ENCODE measurements around the gene HDAC4. TPM values are rescaled to one million over a fixed set of nuclear protein-coding genes. Genes with fewer than 3 reads are reported as not detected.

The HDAC4 gene
- total and polyA plus RNA-seq, 12 donors = 3.7 to 40.0 (median 25.5) TPM

DNA sequence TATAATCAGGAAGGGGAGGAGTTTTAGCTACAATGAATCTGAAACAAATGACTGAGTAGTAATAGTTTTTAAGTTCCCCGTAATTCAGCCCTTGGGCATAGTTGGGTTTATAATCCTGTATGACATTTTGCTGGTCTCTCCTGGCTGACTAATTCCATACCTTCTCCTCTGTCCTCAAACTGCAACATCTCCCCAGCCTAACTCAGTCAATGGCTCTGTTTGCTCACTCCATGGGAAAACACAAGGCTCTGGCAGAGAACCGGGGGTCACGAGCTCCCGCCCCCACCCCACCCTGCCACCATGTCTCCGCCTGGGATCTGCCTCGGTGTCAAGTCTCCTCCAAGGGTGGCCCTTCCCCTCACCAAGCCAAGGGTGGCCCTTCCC is 168.6 kb downstream of the HDAC4 start:
- Histone ChIP-seq H3K27ac (no peak overlapping the region), H3K4me3 (no peak overlapping the region), H3K36me3 (no peaks in the 10 kb centered on the region), H3K4me1 (peaks cover 8 to 86% (median 33%) of the 10 kb centered on the region in 9 donors), H3K9me3 (no peaks in the 10 kb centered on the region), H3K27me3 (no peaks in the 10 kb centered on the region)
- ATAC-seq (no peak), DNase-seq (no peak)
- intact Hi-C loops (cut with DNase I) = no loop called here
- TF ChIP-seq, protein P1, sequence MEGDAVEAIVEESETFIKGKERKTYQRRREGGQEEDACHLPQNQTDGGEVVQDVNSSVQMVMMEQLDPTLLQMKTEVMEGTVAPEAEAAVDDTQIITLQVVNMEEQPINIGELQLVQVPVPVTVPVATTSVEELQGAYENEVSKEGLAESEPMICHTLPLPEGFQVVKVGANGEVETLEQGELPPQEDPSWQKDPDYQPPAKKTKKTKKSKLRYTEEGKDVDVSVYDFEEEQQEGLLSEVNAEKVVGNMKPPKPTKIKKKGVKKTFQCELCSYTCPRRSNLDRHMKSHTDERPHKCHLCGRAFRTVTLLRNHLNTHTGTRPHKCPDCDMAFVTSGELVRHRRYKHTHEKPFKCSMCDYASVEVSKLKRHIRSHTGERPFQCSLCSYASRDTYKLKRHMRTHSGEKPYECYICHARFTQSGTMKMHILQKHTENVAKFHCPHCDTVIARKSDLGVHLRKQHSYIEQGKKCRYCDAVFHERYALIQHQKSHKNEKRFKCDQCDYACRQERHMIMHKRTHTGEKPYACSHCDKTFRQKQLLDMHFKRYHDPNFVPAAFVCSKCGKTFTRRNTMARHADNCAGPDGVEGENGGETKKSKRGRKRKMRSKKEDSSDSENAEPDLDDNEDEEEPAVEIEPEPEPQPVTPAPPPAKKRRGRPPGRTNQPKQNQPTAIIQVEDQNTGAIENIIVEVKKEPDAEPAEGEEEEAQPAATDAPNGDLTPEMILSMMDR (IDR thresholded peaks at IDR 0.05) = no peak
- WGBS, 2 donors = 94 to 95% methylated on average over 6 of the region's 6 CpGs

DNA sequence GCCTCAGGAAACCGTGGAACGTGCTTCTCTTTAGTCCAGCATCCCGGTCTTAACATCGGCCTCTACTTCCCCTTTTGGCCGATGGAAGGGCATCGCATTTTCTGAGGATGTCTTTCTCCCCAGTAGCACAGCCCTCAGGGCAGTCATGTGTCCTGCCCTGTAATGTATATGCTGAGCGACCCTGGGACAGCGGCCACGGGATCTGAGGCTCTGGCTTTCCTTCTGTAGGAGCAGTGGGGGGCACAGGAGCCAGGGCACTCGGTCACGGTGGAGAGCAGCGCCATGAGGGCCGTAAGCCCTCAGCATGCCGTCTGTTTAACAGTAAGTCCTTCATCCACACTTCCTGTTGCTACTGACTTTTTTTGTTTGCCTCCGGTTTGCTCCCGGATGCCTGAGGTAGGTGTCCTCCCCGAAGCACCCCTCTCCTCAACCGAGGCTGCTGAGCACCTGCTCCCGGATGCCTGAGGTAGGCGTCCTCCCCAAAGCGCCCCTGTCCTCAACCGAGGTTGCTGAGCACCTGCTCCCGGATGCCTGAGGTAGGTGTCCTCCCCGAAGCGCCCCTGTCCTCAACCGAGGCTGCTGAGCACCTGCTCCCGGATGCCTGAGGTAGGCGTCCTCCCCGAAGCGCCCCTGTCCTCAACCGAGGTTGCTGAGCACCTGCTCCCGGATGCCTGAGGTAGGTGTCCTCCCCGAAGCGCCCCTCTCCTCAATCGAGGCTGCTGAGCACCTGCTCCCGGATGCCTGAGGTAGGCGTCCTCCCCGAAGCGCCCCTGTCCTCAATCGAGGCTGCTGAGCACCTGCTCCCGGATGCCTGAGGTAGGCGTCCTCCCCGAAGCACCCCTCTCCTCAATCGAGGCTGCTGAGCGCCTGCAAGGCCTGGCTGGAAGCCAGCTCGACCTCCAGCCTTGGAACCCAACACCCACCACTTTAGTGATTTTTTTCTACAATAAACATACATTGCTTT is 169.3 kb downstream of the HDAC4 start:
- peaks cover 9 to 86% (median 40%) of the 10 kb centered on the region in 9 donors for H3K4me1 ChIP-seq
- TF ChIP-seq, protein P1 (IDR thresholded peaks at IDR 0.05) = no peak
- H3K4me3 ChIP-seq = no peak overlapping the region
- no peak for DNase-seq
- H3K27me3 ChIP-seq = no peaks in the 10 kb centered on the region
- H3K9me3 ChIP-seq = no peaks in the 10 kb centered on the region
- WGBS, 2 donors = 82 to 86% methylated on average over 33 to 46 of the region's 46 CpGs
- intact Hi-C loops (cut with DNase I) = no loop called here
- H3K36me3 ChIP-seq = no peaks in the 10 kb centered on the region
- ATAC-seq = no peak
- H3K27ac ChIP-seq = peak overlapping the region in 1 of 10 donors; percentile 57

DNA sequence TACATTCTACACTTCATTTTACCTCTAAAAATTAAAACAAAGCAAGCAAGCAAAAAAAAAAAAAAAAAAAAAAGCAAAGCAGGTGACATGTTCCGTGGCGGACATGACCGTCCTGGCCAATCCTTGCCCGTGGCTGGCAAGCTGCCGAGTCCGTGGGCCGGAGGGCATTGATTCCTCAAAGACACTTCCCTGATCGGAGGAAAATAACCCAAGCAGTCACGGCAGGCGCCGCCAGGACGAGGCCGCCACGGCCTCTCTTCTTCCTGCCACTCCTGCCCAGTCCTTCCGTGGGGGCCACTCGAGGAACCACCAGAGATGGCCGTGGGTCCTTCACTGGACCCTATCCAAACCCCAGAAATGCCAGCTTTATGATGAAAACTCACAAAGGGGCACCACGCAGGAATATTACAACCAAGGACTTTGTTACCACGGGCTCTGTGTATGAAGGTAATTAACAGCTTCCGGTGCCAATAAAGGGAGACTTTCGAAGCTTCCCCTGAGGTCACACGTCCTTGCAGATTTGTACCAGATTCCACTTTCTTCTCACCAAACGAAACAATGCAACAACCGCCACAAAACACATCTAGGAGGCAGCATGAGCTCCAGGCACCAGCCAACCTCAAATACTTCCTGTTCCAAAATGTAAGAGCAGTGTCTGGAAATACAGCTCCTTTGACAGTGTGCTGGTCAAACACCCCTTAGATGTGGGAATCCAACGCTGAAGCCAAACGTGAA is 170.3 kb downstream of the HDAC4 start:
- H3K36me3 ChIP-seq = no peaks in the 10 kb centered on the region
- DNase-seq (peak in 1 of 2 donors; percentile 63), ATAC-seq (no peak)
- H3K9me3 ChIP-seq = no peaks in the 10 kb centered on the region
- H3K4me3 ChIP-seq = peak overlapping the region in 1 of 10 donors; percentile 12
- H3K27ac ChIP-seq = peak overlapping the region in 1 of 10 donors; percentile 57
- H3K27me3 ChIP-seq = no peaks in the 10 kb centered on the region
- WGBS, 2 donors = 69 to 81% methylated on average over 26 of the region's 26 CpGs
- peaks cover 11 to 89% (median 50%) of the 10 kb centered on the region in 9 donors for H3K4me1 ChIP-seq
- TF ChIP-seq, protein P1 (IDR thresholded peaks at IDR 0.05) = no peak
- intact Hi-C loops (cut with DNase I) = no loop called here

DNA sequence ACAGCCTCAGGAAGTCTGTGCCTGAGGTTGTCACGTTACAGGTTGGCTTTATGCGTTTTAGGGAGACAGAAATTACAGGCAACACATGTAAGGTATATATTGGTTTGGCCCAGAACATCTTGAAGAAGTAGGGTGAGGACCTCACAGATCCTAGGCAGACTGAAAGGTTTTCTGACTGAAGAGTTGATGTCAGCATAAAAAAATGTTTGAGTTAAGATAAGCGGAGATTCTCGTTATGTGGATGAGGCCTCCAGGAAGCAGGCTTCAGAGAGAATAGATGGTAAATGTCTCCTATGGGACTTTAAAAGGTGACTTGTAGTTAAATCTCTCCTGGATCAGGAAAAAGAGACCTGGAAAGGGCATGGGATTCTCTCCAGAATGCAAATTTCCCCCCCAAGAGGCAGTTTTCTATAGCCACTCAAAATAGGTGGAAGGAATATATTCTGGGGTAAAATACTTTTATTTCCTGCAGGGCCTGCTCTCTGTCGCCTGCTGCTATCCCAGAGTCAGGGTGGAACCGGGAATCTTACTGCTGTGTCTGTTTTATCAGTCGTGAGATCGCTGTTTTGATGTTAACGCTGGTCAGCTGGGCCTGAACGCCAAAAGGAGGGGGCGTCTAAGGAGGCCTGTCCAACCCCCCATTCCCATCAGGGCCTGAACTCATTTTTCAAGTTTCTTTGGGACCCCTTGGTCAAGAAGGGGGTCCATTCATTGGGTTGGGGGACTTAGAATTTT is 171.1 kb downstream of the HDAC4 start:
- DNase-seq = no peak
- intact Hi-C loops (cut with DNase I) = loop anchor here in 3 of 10 donors (5.0 to 10.0 kb wide), 3 partner anchors 95 to 168 kb away; no protein-coding TSS in a partner anchor
- WGBS, 2 donors = 72 to 75% methylated on average over 11 of the region's 11 CpGs
- no peaks in the 10 kb centered on the region for H3K27me3 ChIP-seq
- no peak for ATAC-seq
- no peaks in the 10 kb centered on the region for H3K36me3 ChIP-seq
- no peak overlapping the region for H3K4me3 ChIP-seq
- TF ChIP-seq, protein P1 (IDR thresholded peaks at IDR 0.05) = no peak
- peaks cover 15 to 89% (median 57%) of the 10 kb centered on the region in 9 donors for H3K4me1 ChIP-seq
- peak overlapping the region in 2 of 10 donors; percentile 10 to 24 for H3K27ac ChIP-seq
- H3K9me3 ChIP-seq = no peaks in the 10 kb centered on the region
